Breast epithelium (tissue), 4 donors: ENCODE measurements around the gene GAN. TPM values are rescaled to one million over a fixed set of nuclear protein-coding genes. Genes with fewer than 3 reads are reported as not detected.

ENCODE experiments used
- DNase-seq, 2 donors: peaks; one replicate each; pipeline ENCODE4 v3.0.0-alpha.2; 2019; ENCODE audit warnings: low spot score in 2 of 2
- H3K27ac ChIP-seq, 2 donors: fragments of 200-600 bp; sonication (generic) in 1 of 2; one replicate each; pipeline ENCODE4 v1.5.1; 2016 to 2019; ENCODE audit warnings: mild to moderate bottlenecking in 1 of 2
- H3K27me3 ChIP-seq, 2 donors: fragments of 200-600 bp; sonication (generic) in 1 of 2; one replicate each; pipeline versions ENCODE4 v1.5.1 to v1.6.0; 2017 to 2019; ENCODE audit warnings: control low read depth in 1 of 2, mild to moderate bottlenecking in 1 of 2
- H3K36me3 ChIP-seq: fragments of 200-600 bp; one replicate; pipeline ENCODE4 v1.5.1; 2019
- H3K4me1 ChIP-seq, 2 donors: fragments of 200-600 bp; sonication (generic); one replicate each; pipeline ENCODE4 v1.5.1; 2016 to 2019; ENCODE audit warnings: control low read depth in 1 of 2
- H3K4me3 ChIP-seq, 3 donors: fragments of 200-600 bp; sonication (generic); 1 replicate in 2 of 3; 2 replicates in 1 of 3; pipeline ENCODE4 v1.5.1; 2016 to 2019; ENCODE audit warnings: mild to moderate bottlenecking in 3 of 3, moderate library complexity in 2 of 3
- H3K9me3 ChIP-seq, 2 donors: fragments of 200-600 bp; sonication (generic) in 1 of 2; one replicate each; pipeline ENCODE4 v1.5.1; 2016 to 2019; ENCODE audit warnings: control low read depth in 1 of 2
- POLR2A ChIP-seq: fragments of 450-650 bp; IDR thresholded peaks from one replicate; pipeline ENCODE4 v1.6.1; 2016; ENCODE audit warnings: antibody characterized with exemption, mild to moderate bottlenecking, moderate library complexity
- POLR2AphosphoS5 ChIP-seq, 3 donors: sonication (generic); formaldehyde crosslinking; IDR thresholded peaks; one replicate each; pipeline ENCODE4 v1.6.1; 2017; ENCODE audit warnings: antibody characterized with exemption in 3 of 3
- intact Hi-C: fragments of 100-400 bp; cut with DNase I; formaldehyde crosslinking; loops from one replicate; pipeline ENCODE4 v1.15.1; 2023; ENCODE audit warnings: low total_unique reads
- total RNA-seq, 3 donors: library from RNA; depleted of rRNA; stranded (reverse); fragments of >200 nt; gene quantifications; one replicate each; pipeline ENCODE4 v1.1.0, GENCODE V29; 2016
- TF ChIP-seq, protein P1 (sequence below), 3 donors: fragments of 450-650 bp; IDR thresholded peaks; one replicate each; pipeline ENCODE4 v1.5.1; 2016 to 2017; ENCODE audit warnings: antibody characterized with exemption in 3 of 3, mild to moderate bottlenecking in 3 of 3, moderate library complexity in 3 of 3

The GAN gene
- total RNA-seq, 3 donors from 2014 or later, result 7.5 to 15.7 (median 10.8) TPM

DNA sequence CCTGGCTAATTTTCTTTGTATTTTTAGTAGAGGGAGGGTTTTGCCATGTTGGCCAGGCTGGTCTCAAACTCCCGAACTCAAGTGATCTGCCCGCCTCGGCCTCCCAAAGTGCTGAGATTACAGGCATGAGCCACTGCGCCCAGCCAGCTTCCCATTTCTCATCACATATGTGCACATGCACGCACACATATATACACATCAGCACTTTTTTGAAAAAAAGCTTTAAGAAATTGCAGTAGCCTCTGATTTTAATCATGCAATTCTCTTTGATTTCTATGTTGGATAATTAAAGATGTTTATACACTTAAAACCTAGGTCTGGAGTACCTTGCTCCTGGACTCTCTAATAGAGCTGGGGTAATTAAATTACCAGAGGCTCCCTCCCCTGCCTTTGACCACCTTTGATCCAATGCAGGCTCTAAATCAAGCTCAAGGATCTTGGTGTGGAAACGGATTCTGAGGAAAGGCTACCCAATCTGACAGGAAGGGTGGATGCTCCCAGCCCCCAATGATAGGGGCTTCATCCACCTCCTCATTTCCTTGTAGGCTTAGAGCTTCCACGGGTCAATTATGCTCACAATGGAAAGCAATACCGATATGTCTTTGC is 29.7 kb upstream of the GAN start:
- intact Hi-C loops, result no loop called here
- Histone ChIP-seq H3K9me3 (no peaks in the 10 kb centered on the region), H3K36me3 (no peaks in the 10 kb centered on the region), H3K27ac (no peak overlapping the region), H3K27me3 (no peaks in the 10 kb centered on the region), H3K4me1 (no peaks in the 10 kb centered on the region), H3K4me3 (no peak overlapping the region)
- TF ChIP-seq POLR2A (no peak), POLR2AphosphoS5 (IDR thresholded peaks at IDR 0.05) (no peak)
- TF ChIP-seq, protein P1, sequence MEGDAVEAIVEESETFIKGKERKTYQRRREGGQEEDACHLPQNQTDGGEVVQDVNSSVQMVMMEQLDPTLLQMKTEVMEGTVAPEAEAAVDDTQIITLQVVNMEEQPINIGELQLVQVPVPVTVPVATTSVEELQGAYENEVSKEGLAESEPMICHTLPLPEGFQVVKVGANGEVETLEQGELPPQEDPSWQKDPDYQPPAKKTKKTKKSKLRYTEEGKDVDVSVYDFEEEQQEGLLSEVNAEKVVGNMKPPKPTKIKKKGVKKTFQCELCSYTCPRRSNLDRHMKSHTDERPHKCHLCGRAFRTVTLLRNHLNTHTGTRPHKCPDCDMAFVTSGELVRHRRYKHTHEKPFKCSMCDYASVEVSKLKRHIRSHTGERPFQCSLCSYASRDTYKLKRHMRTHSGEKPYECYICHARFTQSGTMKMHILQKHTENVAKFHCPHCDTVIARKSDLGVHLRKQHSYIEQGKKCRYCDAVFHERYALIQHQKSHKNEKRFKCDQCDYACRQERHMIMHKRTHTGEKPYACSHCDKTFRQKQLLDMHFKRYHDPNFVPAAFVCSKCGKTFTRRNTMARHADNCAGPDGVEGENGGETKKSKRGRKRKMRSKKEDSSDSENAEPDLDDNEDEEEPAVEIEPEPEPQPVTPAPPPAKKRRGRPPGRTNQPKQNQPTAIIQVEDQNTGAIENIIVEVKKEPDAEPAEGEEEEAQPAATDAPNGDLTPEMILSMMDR (IDR thresholded peaks at IDR 0.05), result no peak
- DNase-seq, result no peak

- TF ChIP-seq, protein P1 (IDR thresholded peaks at IDR 0.05), result no peak
- TF ChIP-seq POLR2A (no peak), POLR2AphosphoS5 (IDR thresholded peaks at IDR 0.05) (no peak)
- no peak for DNase-seq
- H3K27me3 ChIP-seq, result no peaks in the 10 kb centered on the region
- no peaks in the 10 kb centered on the region for H3K9me3 ChIP-seq
- H3K36me3 ChIP-seq, result no peaks in the 10 kb centered on the region
- H3K4me3 ChIP-seq, result no peak overlapping the region
- no peaks in the 10 kb centered on the region for H3K4me1 ChIP-seq
- intact Hi-C loops, result no loop called here
- H3K27ac ChIP-seq, result no peak overlapping the region
Measured at GRCh38 chr16:81286190-81286589, 28.6 kb upstream of the GAN start.

DNA sequence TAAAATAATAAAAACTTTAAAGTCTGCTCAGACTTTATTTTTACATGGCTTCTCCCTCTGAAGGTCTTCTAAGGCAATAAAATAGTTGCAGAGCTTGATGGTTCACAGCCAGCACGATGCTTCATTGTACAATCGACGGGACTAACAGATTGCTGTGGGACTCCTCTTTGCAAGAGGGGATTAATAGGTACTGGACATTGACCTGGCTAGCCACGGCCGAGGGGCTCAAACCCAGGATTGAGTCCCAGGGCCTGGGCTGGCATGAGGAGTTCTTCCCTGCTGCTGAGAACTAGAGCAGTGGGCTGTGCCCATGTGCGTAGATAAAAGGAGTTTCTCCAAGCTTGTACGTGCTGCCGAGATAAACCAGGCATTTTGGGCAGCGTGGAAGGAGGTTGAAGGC is 23.6 kb upstream of the GAN start:
- Histone ChIP-seq H3K9me3 (no peaks in the 10 kb centered on the region), H3K27ac (no peak overlapping the region), H3K36me3 (no peaks in the 10 kb centered on the region), H3K4me1 (no peaks in the 10 kb centered on the region), H3K27me3 (no peaks in the 10 kb centered on the region), H3K4me3 (no peak overlapping the region)
- no peak for DNase-seq
- intact Hi-C loops, result no loop called here
- TF ChIP-seq POLR2AphosphoS5 (IDR thresholded peaks at IDR 0.05), result no peak
- no peak for TF ChIP-seq POLR2A
- TF ChIP-seq, protein P1 (IDR thresholded peaks at IDR 0.05), result no peak

- intact Hi-C loops, result no loop called here
- no peak for DNase-seq
- Histone ChIP-seq H3K4me1 (no peaks in the 10 kb centered on the region), H3K4me3 (no peak overlapping the region), H3K36me3 (no peaks in the 10 kb centered on the region), H3K9me3 (no peaks in the 10 kb centered on the region), H3K27ac (no peak overlapping the region), H3K27me3 (no peaks in the 10 kb centered on the region)
- TF ChIP-seq POLR2A (no peak), POLR2AphosphoS5 (IDR thresholded peaks at IDR 0.05) (no peak)
- TF ChIP-seq, protein P1 (IDR thresholded peaks at IDR 0.05), result no peak
Measured at GRCh38 chr16:81292936-81293335, 21.8 kb upstream of the GAN start.

GRCh38 chr16:81293909-81294802 is 20.6 kb upstream of the GAN start:
- no peak for DNase-seq
- Histone ChIP-seq H3K4me1 (no peaks in the 10 kb centered on the region), H3K27ac (no peak overlapping the region), H3K27me3 (no peaks in the 10 kb centered on the region), H3K4me3 (no peak overlapping the region), H3K36me3 (no peaks in the 10 kb centered on the region), H3K9me3 (no peaks in the 10 kb centered on the region)
- intact Hi-C loops, result no loop called here
- TF ChIP-seq POLR2A (no peak), POLR2AphosphoS5 (IDR thresholded peaks at IDR 0.05) (no peak)
- TF ChIP-seq, protein P1 (IDR thresholded peaks at IDR 0.05), result no peak
